GM12892 (cell line): ENCODE measurements around the gene OS9.

Experiments
- POLR2A ChIP-seq: IDR thresholded peaks from 2 replicates; pipeline ENCODE4 v1.6.1; 2011; ENCODE audit warnings: low read depth, low read length, control low read depth
- POLR2AphosphoS5 ChIP-seq: IDR thresholded peaks from 2 replicates; pipeline ENCODE4 v1.6.1; 2011; ENCODE audit warnings: low read depth, low read length, control low read depth
- TAF1 ChIP-seq: IDR thresholded peaks from 2 replicates; pipeline ENCODE4 v1.6.1; 2011; ENCODE audit warnings: low read depth, mild to moderate bottlenecking, control low read depth, low read length, borderline replicate concordance

GRCh38 chr12:57674691-57675090, 19.2 kb upstream of the OS9 start:
- TF ChIP-seq POLR2A, result no peak
- no peak for TF ChIP-seq TAF1
- TF ChIP-seq POLR2AphosphoS5, result no peak
